Measurements from ENCODE around the gene ITSN1.
"Not testable (repeated sequence)": the region's sequence is repeated elsewhere in the genome, so short reads cannot be mapped to it uniquely, and the experiment has no call there.

The ITSN1 gene

DNA sequence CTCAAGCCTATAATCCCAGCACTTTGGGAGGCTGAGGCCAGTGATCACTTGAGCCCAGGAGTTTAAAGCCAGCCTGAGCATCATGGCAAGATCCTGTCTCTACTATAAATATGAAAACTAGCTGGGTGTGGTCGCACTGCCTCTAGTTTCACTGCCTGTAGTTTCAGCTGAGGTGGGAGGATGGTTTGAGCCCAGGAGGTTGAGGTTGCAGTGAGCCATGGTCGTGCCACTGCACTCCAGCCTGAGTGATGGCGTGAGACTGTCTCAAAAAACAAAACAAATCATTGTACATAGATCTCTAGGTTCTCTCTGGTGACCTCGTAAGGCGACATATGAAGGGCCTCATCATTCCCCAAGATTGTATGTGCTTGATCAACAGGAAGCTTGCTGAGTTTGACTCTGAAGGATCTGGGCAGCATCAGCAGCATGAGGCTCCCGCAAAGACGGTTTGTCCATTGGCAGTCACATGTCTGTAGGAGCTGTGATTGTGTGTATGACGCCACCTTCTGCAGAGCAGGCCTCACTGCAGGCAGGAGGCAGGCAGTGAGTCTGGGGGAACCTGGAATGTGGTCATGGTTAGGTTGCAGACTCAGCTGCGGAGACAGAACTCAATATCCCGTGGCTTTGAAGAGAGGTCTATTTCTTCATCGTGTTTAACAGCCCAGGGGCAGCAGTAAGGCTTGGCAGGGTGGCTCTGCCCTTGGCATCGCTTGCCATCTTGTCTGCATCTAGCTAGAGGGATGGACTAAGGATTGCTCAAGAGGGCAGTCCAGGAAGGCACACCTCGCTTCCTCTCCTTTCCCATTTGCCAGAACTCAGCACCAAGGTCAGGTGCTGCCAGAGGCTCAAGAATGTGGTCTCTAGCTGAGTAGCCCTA lies 259.3 kb downstream of the ITSN1 start:
- peak in 1 of 2 experiments; percentile 56 for DNase-seq

DNA sequence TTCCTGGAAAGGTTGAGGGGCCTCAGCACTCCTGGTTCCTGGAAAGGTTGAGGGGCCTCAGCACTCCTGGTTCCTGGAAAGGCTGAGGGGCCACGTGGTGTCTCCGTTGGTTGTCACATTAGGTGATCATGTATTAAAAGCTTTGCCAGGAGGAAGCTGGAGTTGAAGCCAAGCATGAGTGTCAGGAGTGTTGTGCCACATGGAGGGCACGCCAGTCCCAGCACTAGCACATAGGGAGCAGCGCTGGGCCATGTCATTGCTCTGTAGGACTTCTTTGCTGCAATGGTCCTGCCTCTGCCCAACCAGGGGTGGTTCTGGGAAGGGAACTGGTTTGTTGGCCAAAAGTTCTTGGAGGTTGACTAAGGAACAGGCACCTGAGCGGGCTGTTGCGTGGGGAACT lies 260.0 kb downstream of the ITSN1 start:
- DNase-seq: no peak

DNA sequence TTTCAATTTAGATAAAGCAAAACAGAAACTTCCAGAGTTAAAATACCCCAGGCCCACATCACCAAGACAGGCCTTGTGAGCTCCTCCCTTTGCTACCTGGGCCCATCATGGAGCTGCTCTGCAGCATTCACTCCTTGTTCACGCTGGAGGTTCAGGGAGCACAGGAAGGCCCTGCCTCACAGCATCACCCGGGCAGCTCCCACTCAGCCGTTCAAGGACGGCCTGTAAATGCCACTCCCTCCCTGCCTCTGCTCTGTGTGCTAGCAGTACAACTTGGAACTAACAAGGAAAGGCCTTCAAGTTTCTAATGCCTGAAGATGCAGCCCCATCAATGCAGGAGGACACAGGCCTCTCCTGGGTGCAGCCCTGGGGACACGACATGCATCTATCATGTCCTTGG lies 261.7 kb downstream of the ITSN1 start:
- DNase-seq: no peak

DNA sequence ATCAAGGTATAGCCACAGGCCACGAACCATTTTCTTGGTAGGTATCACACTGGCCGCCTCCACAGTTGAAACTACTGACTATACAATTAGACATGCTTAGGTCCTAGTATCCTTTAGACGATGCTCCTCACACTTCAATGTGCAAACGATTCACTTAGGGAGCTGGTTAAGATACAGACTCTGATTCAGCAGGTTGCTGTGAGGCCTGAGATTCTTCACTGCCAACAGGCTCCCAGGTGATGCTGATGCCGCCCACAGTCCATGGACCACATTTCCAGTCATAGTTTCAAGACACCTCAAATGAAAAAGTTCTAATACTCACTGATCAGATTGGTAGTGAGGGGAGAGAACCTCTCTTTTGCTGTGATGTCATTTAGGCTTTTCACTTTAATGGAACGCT lies 266.5 kb downstream of the ITSN1 start:
- no peak for DNase-seq

DNA sequence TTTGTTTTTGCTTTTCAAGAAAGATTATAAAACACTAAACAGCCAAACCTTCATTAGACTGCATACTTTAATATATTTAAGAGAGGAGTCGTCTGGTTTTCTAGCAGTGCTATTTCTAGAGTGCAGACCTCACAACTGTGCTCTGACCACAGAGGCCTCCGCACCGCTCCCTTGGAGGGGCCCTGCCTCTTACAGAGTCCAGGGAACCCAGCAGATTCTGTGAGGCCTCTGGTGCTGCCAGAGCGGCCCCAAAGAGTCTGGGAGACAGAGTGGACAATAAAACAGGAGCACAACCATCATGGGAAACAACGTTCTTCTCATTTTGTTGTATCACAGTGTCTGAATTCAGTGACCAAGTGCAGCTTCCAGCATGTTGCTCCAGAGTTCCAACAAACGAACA lies 267.5 kb downstream of the ITSN1 start:
- DNase-seq: no peak

DNA sequence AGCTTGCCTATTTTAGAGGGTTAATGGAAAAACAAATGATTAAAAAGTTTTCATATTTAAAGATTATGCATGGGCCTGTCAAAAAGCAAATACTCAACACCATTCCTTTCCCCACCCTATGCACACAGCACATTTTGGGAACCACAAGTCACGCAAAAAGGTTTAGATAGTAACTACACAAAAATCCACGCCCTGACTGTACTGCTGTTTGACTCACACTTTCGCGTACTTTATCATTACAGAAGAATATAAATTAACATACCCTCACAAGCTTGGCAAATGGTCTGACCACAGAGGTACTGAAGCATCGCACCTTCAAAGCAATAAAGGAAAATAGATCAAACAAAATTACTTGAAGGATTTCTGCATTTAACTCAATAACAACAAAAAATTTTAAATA lies 271.9 kb downstream of the ITSN1 start:
- DNase-seq: no peak

DNA sequence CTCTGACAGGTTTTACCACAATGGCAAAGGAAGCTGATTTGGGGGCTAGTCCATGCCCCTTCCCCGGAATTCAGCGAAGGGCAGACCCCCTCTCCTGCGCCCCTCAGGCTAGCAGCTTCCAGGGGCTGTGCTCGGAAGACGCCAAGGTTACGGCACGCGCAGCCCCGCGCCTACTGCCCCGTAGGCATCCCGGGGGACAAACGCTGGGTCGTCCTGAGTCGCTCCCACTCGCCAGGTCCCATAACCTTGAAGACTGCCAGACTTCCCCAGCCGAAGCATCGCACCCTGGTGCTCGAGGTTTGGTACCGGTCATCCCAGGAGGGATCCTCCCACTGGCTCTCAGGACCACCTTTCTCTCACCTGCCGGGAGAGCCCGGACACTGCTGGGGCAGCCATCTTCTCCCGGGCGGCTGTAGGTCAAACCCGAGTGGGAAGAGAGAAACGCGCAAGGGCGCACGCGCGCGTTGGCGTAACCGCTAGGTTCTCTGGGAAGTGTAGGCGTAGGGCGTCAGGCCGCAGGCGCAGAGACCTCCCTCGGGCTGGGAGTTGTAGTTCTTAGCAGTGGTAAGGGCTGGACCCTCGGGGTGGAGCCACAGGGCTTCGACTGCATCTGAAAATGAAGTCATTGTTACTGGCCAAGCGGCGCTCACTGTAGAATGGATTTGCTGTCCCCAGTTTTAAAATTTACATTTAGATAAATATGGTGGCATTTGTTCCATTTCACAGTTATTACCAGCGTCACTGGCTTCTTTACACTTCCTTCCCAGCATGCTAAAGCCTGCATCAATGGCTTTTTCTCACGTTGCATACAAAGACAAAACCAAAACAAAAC lies 273.3 kb downstream of the ITSN1 start, which contains the start of gene ATP5PO:
Gene ATP5PO, minus strand, starts transcription at position 437 of the 832 bp plus-strand sequence. Its CDS starts 41 bp downstream, at position 396.
- peak; percentile 94 to 99 for DNase-seq

DNA sequence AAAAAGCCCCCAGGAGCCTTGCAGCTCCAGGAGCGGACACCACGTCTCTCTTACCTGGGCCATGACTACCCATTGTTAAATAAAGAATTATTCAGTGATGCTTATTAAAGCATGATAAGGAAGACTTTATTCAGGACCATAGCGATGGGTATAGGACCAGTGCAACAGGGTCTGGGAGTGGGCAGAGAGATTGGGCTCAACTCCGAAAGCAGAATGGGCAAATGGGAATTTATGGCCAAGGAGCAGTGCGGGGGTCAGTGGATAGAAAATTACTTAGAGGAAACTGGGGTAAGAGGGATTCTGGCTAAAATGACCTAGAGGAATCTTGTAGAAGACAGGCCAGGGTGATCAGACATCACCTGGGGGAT lies 273.9 kb downstream of the ITSN1 start:
- no peak for DNase-seq

DNA sequence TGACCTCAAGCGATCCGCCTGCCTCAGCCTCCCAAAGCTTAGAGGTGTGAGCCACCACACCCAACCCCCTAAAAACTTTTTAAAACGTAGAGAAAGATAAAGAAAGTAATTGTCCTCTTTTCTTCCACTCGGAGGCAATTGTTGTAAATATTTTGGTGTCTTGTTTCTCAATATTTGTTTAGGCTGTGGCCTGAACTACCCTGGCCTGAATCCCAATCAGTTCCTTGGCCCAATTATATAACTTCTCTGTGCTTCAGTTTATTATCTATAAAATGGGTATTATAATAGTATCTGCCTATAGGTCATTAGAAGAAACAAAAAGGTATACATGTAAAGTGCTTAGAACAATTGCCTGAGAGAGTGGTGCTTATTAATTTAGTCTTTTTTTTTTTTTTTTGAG lies 275.1 kb downstream of the ITSN1 start:
- no peak for DNase-seq

DNA sequence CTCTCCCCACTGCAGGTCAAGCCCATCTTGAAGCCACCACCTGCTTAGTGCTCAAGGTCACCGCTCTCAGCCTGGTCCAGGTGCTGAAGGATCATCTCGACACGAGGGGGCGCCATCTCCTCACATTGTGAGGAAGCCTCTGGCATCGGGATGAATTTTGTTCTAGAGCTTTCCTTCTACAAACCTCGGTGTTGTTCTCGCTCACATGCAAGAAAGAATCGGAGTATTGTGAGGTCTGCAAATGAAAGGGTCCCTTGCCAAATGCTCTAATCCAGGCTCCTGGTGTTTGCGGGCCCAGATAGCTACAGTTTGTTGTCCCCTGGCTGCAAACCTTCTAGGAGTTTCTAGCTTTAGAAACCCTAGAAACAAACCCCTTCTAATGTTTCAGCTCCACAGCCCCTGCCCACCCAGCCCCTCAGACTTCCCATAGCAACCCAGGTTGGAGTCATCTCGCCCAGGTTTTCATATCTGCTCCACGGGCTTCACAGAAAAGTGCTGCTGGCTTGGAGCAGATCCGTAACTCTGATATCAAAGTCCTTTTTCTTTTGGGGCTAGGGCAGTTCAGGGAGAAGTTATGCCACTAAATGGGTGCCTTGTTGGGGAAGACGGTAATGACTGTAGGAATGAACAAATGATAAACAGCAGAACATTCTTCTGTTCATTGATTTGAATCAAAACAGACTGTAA lies 281.9 kb downstream of the ITSN1 start:
- DNase-seq: peak; percentile 75 to 88

DNA sequence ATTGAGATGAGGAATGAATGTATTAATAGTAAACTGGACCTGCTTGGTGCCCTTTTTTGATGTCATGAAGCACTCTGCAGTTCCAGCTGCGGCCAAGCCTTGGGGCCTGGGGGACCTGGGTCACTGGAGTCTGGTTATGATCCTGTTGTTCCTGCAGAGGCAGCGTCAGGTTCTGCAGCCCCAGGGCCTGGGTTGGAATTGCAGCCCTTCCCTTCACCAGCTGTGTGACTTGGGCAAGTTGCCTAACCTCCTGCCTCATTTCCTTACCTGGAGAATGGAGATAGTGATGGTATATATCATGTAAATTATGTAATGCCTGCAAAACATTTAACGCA lies 282.4 kb downstream of the ITSN1 start:
- DNase-seq: no peak

DNA sequence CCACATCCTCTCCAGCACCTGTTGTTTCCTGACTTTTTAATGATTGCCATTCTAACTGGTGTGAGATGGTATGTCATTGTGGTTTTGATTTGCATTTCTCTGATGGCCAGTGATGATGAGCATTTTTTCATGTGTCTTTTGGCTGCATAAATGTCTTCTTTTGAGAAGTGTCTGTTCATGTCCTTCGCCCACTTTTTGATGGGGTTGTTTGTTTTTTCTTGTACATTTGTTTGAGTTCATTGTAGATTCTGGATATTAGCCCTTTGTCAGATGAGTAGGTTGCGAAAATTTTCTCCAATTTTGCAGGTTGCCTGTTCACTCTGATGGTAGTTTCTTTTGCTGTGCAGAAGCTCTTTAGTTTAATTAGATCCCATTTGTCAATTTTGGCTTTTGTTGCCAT lies 283.9 kb downstream of the ITSN1 start:
- DNase-seq: not testable (repeated sequence)

DNA sequence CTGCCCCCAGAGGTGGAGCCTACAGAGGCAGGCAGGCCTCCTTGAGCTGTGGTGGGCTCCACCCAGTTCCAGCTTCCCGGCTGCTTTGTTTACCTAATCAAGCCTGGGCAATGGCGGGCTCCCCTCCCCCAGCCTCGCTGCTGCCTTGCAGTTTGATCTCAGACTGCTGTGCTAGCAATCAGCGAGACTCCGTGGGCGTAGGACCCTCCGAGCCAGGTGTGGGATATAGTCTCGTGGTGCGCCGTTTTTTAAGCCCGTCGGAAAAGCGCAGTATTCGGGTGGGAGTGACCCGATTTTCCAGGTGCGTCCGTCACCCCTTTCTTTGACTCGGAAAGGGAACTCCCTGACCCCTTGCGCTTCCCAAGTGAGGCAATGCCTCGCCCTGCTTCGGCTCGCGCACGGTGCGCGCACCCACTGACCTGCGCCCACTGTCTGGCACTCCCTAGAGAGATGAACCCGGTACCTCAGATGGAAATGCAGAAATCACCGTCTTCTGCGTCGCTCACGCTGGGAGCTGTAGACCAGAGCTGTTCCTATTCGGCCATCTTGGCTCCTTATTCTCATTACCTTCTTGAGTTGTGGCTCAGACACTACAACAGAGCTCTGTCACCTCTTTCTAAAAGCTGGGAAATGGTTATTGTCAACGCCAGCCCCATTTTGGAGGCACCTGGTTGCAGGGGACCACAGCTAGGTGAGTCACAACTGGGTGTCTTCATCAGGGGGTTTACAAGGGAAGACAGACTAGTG lies 288.9 kb downstream of the ITSN1 start:
- DNase-seq: not testable (repeated sequence)

DNA sequence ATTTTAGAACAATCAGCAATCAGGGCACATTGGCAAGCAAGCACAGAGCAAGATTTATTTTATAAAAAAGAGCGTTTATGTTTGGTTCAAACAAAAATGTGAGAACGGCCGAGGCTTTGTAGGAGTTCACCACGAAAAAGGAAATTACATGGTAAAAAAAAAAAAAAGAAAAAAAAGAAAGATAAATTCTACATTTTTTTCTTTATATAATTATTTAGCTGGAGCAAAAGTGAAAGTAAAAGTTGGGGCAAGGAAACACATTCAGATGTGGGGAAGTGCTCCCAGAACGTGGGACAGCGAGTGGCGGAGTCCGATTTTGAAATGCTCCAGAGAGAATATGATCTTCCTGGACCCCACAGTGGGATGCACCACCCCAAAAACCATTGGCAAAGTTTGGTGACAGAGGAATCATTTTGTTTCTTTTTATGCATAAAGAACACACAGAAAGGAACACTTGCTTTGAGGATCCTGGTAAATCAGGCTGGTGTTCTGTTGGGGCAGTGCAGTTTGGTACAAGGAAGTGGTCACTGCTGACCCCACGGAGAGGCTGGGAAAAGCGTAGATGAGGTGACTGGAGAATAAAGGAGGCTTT lies 289.6 kb downstream of the ITSN1 start:
- no peak for DNase-seq

DNA sequence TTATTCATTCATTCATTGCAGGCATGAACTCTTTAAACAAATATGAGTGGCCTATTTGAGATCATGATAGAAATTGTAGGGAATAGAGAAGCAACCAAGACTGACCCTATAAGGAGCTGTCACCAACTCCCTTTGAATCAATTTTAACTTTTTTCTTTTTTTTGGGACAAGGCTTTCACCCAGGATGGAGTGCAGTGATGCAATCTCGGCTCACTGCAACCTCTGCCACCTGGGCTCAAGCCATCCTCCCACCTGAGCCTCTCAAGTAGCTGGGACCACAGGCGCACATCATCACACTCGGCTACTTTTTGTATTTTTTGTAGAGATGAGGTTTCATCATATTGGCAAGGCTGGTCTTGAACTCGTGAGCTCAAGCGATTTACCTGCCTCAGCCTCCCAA lies 290.4 kb downstream of the ITSN1 start:
- DNase-seq: no peak

DNA sequence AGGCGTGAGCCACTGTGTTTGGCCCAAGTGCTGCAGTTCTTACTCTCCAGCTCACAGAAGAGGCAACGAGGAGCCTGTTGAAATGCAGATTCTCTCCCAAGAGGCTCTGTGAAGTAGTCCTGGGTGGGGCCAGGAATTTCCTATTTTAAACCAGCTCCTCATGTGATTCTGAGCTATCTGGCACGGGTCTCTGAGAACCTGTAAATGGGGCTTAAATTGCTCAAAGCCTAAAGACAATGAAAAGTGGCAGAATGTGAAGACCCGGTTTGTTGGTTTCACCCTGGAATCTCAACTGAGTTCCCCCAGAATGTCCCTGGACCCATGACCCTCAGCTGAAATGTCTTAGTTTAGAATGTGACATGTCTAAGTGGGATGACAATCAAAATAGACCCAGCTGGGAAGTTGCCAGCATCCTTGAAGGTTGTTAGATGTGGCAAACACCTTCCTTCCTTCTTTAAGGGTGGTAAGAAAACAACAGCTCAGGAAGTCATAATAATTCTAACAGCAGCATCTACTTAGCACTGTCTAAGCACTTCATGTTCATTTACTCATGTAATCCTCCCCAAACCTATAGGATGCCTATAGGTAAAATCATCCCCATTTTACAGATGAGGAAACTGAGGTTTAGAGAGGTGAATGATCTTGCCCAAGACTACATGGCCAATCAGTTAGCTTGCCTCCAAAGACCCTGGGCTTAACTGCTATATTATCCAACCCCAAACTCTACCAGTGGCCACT lies 294.2 kb downstream of the ITSN1 start:
- DNase-seq: no peak

DNA sequence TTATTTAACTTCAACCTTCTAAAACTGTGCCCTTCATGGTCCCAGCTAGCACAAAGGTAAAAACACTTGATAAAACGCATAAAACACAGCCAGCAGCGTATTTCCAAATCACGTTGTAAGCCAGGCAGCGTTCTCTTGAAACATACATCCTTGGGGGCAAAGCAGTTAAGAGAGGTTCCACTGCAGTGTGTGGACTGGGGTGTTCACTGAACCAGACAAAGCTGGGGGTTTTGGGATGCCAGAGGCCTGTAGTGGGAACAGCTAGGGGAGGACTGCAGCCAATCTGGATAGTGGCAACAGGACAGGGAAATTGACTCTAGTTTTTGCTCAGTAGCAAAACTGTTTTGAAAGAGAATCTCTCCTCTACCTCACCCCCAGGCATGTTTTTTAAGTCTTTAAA lies 294.8 kb downstream of the ITSN1 start:
- DNase-seq: no peak

DNA sequence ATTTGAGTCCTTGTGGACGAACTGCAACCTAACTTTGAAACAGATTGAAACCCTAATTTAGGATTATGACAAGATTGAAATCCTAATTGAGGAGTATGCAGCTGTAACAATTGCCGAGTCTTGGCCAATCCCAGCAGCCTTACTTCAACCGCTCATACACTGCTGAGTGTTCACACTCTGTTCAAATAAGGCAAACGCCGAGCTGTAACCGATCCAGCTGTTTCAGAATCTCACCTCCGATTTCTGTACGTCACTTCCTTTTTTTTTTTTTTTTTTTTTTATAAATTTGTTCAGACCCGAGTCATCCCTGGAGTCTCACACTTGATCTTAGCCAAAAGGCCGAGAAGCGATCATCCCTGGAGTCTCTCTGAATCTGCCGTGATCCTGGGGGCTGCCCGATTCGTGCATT lies 295.6 kb downstream of the ITSN1 start:
- DNase-seq: no peak

DNA sequence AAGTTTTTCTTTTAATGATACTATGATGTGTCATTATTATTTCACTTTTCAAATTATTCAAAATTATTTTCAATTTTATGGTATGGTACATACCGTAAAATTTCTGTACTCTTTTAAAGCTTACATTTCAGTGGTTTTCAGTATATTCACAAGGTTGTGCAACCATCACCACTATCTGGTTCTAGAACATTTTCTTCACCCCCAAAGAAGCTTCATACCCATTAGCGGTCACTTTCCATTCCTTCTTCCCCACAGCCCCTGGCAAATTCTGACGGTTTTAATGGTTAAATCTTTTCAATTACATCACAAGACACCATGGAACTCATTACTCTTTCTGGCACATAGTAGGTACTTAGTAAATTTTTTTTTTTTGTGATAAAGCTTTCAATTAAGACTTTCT lies 296.1 kb downstream of the ITSN1 start:
- no peak for DNase-seq

DNA sequence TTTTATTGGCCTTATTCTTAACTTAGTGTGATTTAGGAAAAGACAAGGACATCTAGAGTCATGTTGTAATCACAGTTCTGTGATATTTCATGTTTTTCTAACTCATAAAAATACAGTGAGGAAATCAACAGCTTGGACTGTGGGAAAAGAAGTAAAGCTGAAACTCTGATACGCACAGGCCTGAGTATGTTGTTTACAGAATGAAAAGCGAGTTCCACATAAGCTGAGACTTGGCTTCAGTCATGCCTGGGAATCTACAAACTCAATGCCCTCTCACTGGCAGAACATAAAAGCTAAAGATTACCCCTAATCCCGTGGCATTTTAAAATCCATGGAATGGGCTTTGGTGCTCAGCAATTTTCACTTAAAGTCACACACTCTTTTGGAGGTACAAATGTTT lies 296.9 kb downstream of the ITSN1 start:
- no peak for DNase-seq

DNA sequence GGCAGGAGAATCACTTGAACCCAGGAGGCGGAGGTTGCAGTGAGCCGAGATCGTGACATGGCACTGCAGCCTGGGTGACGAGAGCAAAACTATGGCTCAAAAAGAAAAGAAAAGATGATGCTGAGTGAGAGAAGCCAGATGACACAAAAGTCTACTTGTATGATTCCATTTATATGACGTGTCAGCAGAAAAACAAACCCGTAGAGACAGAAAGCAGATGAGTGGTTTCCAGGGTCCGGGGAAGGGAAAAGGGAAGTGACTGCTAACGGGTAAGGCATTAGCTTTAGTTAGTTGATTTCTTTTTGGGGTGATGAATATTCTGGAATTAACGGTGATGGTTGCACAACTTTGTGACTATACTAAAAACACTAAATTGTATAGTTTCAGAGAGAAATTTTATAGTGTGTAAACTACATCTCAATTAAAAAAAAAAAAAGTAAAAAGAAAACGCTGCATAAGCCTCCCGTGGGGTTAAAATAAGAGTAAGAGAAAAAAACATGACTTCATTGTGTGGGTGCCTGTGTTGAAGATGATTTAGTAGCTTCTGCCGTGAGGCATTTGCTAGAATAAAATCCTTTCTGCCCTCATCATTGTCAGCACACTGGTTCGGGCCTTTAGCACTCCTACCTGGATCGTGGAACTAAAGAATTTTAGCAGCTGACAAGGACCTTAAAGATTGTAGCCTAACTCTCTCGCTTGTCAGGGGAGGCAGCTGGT lies 298.0 kb downstream of the ITSN1 start:
- DNase-seq: no peak
